ENCODE results near the gene DEFB116.
"Not testable (repeated sequence)": the region's sequence is repeated elsewhere in the genome, so short reads cannot be mapped to it uniquely, and the experiment has no call there.

DEFB116 gene, protein sequence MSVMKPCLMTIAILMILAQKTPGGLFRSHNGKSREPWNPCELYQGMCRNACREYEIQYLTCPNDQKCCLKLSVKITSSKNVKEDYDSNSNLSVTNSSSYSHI
- 0 reads per million in 2 donors for total RNA-seq

- no peak for DNase-seq
Measured at GRCh38 chr20:31308535-31309162, at the start of gene DEFB116. Gene DEFB116, minus strand, starts transcription at chr20:31308585. Its CDS starts 0 bp downstream, at chr20:31308585.

GRCh38 chr20:31355981-31356380 lies 47.6 kb upstream of the DEFB116 start:
- DNase-seq = no peak

GRCh38 chr20:31341470-31341869 lies 33.1 kb upstream of the DEFB116 start:
- no peak for DNase-seq

GRCh38 chr20:31330893-31331292 lies 22.5 kb upstream of the DEFB116 start:
- no peak for DNase-seq

DNA sequence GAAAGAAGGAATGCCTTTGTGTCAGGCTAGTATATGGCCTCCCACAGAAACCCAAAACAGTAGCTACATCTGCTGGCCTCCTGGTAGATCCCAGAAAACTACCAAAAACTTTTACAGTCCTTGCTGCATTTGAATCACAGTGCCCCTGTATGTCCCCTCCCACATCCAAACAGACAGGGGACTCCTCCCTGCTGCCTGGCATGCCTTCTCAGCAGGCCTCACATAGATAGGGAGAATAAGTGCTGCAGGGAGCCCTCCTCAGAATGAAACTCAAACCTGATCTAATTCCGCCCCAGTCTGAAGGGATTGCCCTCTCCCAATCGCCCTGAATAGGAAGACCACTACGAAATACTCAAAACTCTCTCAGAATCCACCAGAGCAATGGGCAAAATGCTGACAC lies 14.1 kb upstream of the DEFB116 start:
- DNase-seq = no peak

DNA sequence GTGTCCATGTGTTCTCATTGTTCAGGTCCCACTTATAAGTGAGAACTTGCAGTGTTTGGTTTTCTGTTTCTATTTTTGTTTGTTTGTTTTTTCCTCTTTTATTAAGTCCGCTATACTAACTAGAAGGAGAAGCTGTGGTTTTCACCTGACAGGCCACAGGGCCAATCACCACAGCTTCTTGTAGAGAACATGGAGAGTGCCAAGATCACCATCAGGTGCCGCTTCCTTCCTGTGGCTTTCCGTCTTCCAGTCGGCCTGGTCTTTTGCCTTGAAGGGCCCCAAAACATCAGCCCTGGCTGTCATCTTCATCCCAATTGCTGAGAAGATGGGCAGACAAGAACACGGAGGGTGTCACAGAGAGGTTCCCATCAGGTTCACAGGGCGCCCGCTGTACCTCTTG lies 23.4 kb downstream of the DEFB116 start:
- DNase-seq = not testable (repeated sequence)

DNA sequence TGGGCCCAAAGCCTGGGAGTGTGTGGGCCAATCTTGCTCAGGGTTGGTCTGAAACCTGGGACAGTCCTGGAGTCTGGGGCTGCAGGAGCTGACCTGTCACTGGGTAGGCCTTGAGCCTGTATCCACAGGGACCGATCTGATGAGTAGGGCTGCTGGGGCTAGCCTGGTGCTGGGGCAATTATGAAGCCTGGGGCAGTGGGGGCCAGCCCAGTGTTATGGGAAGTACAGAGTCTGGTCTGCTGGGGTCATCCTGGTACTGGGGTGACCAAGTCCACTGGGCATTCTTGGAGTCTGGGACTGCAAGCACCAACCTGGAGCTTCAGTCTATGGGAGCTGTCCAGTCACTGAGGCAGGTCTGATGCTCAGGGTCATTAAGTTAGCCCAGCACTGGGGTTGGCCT lies 30.2 kb downstream of the DEFB116 start:
- no peak for DNase-seq

DNA sequence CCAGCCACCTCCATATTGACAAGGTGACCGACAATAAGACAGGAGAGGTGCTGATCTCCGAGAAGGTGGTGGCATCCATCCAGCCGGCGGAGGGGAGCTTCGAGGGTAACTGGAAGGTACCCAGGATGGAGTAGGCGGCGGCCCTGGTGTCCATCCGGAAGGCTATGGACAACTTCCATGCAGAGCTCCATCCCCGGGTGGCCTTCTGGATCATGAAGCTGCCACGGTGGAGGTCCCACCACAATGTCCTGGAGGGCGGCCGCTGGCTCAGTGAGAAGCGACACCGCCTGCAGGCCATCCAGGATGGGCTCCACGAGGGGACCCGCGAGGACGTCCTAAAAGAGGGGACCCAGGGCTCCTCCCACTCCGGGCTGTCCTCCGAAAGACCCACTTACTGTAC lies 33.9 kb downstream of the DEFB116 start:
- DNase-seq = no peak

DNA sequence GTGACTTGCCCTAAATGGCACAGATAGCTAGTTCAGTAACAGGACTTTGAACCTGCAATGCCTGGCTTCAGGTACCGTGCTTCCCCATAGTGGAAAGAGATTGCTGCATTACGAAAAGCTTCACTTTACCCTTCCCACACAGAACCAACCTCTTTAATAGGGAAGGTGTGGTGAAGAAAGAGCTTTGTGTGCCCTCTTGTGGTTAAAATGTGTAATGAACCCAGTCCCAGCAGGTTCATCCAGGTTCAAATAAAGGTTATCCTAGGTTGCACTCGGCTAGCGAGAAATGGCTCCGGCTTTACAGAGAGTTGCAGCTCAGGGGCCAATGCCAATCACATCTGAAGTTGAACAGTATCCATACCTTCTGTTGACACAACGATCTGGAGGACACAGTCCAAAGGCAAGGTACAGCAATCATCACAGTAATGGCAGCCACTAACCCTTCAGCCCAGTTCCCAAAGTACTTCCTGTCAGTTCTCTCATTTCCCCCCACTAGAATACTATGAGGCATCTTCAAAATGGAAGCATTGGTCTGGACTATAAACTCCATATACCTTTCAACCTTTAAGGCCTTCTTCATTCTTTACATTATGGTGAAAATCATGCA lies 48.0 kb downstream of the DEFB116 start:
- DNase-seq = peak in 1 of 5 experiments; percentile 2

DNA sequence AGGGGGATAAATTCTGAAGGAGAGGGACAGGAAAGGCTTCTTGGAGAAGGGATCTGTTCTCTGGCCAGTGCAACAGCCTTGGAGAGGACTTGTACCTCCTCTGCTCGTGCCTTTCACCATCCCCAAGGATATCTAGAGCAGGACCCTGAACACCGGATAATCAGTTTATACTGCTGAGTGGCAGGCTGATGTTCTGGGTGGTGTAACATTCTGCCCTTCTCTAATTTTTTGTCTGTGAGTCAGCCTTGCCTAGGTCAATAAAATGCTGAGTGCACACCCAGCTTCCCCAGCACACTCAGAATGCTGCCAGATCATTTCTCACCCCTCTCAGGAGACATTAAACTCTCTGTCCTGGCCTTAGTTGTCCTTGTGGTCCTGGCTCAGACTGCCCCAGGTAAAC lies 51.0 kb downstream of the DEFB116 start, which contains the start of gene DEFB115:
Gene DEFB115, plus strand, starts transcription at position 301 of the 400 bp plus-strand sequence. Its CDS starts 0 bp downstream, at position 301.
- no peak for DNase-seq

DNA sequence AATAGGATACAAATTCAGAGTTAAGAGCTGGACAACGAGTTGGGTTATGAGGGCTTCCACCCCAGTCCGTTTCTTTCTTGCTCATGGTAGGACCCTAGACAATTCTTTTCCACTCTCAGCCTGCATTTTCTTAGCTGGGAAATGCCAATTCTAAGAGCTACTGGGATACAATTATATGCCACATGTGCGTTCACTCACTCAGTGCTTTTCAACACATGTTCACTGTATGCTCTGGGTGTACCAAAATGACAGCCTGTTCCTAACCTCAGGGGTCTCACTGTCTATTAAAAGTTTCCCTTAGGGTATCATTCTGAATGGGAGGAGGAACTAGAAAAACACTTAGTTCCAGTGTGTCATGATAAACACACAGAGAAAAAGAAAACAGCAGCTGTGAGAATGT lies 51.4 kb downstream of the DEFB116 start:
- DNase-seq = no peak
